AG20443 (cell line): ENCODE measurements around the gene MST1.
A peak's percentile ranks its signal among the peaks of the same experiment; 100 is the strongest.

ENCODE experiments used
- DNase-seq: peaks from one replicate; pipeline ENCODE4 v3.0.0; 2012; ENCODE audit warnings: low spot score, mixed read lengths

The MST1 gene

GRCh38 chr3:49717959-49718857, 28.9 kb upstream of the MST1 start:
- no peak for DNase-seq

- no peak for DNase-seq
These were observed 28.1 kb upstream of the MST1 start for GRCh38 chr3:49717211-49717958.

DNA sequence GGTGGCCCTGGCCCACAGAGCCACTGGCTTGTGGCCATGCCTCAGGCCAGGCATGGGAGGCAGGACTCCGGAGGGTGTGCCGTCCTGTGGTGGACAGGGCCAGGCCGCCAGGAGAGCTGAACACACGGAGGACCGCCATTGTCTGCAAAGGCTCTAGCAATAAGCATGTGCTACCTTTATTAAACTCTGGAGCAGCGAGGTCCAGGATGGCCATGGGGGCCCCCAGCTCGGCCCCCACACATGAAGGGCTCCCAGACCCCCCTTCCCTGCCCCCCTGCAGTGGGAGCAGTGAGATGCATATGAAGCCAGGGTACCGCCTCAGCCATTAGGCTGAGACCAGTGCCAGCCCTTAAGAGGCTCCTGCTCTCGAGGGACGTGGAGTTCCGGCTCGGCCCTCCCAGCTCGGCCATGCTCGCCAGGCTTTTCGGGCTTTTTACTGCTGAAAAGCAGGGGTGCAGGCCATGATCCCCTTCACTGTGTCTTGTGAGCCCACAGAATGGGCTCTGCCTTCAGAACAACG, 27.5 kb upstream of the MST1 start:
- DNase-seq, result no peak

- no peak for DNase-seq
These were observed 26.9 kb upstream of the MST1 start for GRCh38 chr3:49716169-49716568.

DNA sequence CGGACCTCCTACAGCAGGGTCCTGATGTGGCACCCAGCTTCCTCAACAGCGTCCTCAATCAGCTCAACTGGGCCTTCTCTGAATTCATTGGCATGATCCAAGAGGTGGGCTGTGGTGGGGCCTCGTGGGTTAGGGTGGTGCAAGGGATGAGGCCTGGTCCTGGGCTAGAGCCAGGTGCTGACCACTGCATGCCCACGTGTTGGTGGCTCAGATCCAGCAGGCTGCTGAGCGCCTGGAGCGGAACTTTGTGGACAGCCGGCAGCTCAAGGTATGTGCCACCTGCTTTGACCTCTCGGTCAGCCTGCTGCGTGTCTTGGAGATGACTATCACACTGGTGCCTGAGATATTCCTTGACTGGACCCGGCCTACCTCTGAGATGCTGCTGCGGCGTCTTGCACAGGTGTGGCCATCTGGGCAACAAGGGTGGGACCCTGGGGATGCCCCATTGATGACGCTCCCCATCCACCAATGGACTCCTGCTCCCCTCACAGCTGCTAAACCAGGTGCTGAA, 26.4 kb upstream of the MST1 start:
- DNase-seq, result no peak

DNA sequence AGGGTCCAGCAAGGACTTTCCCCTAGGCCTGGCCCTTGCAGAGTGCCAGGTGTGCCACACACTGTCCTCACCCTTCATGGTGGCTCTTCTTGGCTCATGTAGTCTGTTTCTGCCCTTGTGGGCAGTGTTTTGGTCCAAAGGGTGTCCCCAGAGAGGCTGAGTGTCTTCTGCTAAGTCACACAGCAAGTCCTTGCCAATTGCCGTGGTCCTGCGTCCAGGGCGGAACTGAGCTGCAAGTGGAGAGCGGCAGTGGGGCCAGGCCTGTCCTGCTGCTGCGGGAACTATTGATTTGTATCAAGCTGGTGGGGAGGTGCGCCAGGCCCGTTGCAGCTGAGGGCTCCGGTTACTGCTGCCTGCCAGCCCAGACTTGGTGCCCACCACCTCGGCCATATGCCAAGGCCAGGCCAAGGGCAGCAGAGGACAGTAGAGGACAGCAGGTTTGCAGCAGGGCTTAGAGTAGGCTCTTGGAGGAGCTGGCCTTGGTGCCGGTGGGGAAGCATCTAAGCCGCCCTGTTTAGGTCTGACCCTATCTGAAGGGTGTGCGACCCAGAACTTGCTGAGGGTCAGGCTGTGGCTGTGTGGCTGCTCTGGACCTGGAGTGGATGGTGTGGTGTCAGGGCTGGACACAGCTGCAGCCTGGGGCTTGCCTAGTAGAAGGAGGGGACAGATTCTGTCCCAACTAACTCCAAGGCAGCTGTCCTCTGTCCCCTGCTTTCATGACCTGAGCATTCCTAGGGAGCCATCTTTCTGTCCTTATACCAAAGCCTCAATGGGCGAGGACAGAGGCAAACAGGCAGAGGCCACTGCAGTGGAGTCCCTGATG, 25.7 kb upstream of the MST1 start:
- no peak for DNase-seq

DNA sequence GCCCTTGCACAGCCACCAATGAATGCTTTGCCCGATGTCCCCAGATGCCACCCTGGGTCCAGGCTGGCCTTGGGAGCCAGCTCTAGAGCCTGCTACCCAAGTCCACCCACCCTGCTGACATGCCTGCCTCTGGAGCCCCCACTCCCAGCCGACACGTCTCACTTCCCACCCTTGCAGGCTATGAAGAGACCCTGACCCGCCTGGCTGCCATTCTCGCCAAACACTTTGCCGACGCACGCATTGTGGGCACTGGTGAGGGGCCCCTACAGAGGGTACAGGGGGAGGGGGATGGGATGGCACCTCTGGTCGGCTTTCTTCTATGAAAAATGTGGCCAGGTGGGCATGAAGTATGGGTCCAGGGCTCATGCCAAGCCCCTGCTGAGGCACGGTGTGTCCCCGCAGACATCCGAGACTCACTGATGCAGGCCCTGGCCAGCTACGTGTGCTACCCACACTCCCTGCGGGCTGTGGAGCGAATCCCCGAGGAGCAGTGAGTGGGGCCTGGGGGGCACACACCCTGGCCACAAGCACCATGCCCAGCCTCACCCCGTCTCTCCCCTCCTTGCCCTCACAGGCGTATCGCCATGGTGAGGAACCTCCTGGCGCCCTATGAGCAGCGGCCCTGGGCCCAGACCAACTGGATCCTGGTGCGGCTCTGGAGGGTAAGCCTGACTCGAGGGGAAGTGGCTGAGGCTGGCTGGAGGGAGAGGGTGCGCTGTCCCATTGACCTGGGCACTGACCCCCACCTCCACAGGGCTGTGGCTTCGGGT, 24.2 kb upstream of the MST1 start:
- DNase-seq, result no peak

DNA sequence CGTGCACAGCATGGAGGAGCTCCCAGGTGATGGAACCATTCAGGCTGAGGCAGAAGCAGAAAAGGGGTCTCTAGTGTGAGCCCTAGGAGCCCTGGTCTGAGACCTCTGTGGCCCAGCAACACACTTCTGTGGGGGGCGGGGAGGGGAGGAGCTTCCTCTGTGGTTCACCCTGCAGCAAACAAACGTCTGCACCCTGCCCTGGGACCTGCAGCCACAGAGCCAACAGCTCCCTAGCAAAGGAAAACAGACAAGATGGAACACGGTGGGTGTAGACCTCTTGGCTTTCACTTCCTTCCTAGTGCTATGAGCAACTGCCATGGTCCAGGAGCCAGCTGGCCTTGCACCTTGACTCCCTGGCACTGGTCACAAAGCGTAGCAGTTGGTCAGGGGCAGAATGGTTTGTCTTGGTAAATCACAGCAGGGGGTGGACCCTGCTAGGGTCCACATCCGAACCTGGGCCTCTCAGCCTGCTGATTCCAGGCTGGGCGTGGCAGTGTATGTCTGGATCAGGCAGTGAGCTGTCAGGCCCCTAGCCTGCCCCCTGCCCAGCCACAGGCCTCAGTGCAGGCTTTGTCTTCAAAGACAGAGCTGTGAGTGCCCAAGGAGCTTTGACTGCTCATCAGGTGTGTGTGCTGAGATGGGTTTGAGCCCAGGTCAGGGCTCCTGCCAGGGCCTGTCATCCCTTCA, 23.5 kb upstream of the MST1 start:
- DNase-seq, result no peak

DNA sequence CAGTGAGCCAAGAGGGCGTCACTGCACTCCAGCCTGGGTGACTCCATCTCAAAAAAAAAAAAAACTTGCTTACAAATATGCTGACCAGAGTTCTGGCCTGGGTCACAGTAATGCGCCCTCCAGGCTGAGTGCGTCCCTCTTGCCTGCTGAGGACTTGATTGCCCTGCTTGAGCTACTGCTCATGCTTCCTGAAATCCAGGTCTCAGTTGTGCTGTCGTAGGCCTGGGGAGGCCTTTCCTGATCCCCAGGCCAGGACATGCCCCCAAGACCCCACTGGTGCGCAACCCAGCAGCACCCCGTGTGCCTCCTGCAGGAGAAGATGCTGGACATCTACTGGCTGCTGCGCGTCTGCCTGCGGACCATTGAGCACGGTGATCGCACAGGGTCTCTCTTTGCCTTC, 22.9 kb upstream of the MST1 start:
- DNase-seq, result no peak

DNA sequence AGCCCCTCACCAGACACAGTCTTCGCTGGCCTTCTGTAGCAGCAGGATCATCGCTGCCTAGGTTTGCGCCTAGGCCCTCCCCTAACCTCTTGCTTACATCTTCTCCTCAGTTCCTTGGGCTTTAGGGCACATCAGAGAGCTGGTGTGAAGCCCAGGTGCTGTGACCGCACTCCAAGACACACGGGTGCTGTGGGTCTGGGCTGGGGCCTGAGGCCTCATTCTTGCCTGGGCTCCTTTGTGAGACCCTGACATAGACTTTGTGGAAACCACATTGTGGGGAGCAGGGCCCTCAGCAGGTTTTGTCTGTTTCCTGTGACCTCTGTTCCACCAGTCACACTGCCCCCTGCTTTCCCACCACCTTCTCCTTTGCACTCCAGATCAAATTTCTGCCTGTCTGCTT, 22.2 kb upstream of the MST1 start:
- no peak for DNase-seq

GRCh38 chr3:49709852-49710251, 20.6 kb upstream of the MST1 start:
- DNase-seq, result no peak

- no peak for DNase-seq
These were observed 17.8 kb upstream of the MST1 start for GRCh38 chr3:49707113-49707480.

DNA sequence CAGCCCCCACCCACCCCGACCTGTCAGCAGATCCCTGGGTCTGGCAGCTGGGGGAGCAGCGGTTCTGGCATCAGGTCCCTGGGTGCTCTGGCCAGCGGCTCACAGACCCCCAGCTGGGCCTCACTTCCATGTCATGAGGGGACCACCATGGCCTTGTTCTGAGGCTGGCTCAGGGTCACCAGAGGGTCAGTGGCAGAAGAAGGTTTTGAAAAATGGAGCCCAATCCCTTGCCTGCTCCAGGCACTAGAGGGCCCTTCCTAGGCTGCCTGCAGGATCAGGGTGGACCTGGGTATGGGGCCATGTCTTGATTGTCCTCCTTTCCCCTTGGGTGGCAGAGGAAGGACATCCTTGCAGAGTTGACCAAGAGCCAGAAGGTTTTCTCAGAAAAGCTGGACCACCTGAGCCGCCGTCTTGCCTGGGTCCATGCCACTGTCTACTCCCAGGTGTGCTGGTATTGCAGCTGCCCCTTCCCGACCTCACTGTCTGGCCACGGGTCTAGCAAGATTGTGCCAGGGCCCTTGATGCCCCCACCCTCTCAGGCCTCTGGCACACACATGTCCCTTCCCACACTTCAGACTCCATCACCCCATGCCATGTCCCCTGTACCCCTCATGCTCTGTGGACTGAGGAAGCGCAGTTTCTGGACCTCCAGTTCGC, 17.3 kb upstream of the MST1 start:
- DNase-seq, result no peak

- no peak for DNase-seq
These were observed 16.2 kb upstream of the MST1 start for GRCh38 chr3:49705390-49705960.

GRCh38 chr3:49704629-49705028, 15.4 kb upstream of the MST1 start:
- no peak for DNase-seq

GRCh38 chr3:49703956-49704355, 14.7 kb upstream of the MST1 start:
- DNase-seq, result no peak

DNA sequence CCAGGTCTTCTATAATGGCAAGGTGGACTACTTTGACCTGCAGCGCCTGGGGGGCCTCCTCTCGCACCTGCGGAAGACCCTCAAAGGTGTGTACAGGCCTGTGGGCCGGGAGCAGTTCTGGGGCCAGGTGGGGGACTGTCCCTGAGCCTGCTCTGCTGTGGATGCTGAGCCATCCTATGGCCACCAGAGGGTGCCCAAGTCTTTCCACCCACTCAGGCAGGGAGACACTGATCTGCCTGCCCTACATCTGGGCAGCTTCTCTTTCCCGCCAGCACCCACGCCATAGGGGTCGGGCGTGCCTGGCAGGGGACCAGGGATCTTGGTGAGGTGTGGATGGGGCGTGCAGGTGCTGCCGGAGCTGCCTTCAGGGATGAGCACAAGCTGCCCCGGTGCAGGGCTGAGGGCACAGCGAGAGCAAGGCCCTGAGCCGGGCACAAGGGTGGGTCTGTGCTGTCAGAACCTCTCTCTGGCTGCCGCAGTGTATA, 14.2 kb upstream of the MST1 start:
- DNase-seq, result peak; percentile 92

DNA sequence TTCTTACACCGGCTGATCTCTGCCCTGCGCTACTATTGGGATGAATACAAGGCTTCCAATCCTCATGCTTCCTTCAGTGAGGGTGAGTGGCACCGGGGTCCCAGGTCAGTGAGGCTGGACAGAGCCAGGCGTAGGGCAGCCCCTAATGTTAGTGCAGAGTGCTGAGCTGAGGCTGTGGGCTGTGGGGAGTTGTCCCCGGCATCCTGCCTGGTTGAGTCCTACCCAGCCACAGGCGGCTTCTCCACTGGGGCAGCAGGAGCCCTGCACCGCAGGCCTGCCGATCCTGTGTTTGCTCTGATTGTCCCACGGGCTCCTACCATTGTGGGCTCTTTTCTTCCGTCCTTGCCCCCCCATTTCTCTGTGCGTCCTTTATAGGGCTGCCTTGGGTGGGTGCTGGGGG, 13.4 kb upstream of the MST1 start:
- no peak for DNase-seq

- peak; percentile 50 for DNase-seq
These were observed 12.3 kb upstream of the MST1 start for GRCh38 chr3:49701388-49702077.
